Right lobe of liver (tissue), 4 donors: ENCODE results near the gene ANTXR1.

Source experiments
- CTCF ChIP-seq, 4 donors: fragments of 200-600 bp in 3 of 4; fragments of 450-650 bp in 1 of 4; IDR thresholded peaks; one replicate each; pipeline versions ENCODE4 v1.5.1 to v1.8.0; 2016 to 2022; ENCODE audit warnings: antibody characterized with exemption in 4 of 4, mild to moderate bottlenecking in 2 of 4
- POLR2A ChIP-seq: fragments of 450-650 bp; IDR thresholded peaks from one replicate; pipeline ENCODE4 v1.6.1; 2017; ENCODE audit warnings: antibody characterized with exemption, mild to moderate bottlenecking
- donor health status: DM: no; HTN: no; CAD: no.
- donor health status: DM: no; HTN: no; CAD: no.
- donor health status: DM: no; HTN: yes; CAD: no.

DNA sequence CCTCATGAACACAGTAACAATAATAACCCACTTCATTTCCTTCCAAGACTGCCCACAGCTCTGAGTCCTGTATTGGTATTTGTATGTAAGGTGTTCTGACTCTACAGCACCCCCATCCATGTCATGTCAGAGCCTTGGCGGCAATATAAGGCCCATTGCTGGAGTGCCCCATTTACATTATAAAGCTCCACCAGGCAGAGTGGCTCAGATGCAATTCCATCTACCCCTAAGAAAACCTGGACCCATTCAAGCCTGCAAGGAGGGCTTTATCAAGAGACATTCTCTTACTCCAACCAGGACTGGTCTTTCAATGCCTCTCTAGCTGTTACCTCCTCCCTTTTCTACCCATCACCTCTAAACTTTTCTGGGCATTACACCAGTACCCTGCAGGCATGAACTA, 101.6 kb downstream of the ANTXR1 start:
- TF ChIP-seq POLR2A = no peak
- TF ChIP-seq CTCF (IDR thresholded peaks at IDR 0.05) = no peak
